ENCODE results near the gene EIF1. TPM values are rescaled to one million over a fixed set of nuclear protein-coding genes. Genes with fewer than 3 reads are reported as not detected.

Gene EIF1
- total and polyA plus RNA-seq, 2 of the 8 experiments (the other 6 are each of a cell fraction or from before 2014, with no cell fraction given): 175 to 539 TPM

DNA sequence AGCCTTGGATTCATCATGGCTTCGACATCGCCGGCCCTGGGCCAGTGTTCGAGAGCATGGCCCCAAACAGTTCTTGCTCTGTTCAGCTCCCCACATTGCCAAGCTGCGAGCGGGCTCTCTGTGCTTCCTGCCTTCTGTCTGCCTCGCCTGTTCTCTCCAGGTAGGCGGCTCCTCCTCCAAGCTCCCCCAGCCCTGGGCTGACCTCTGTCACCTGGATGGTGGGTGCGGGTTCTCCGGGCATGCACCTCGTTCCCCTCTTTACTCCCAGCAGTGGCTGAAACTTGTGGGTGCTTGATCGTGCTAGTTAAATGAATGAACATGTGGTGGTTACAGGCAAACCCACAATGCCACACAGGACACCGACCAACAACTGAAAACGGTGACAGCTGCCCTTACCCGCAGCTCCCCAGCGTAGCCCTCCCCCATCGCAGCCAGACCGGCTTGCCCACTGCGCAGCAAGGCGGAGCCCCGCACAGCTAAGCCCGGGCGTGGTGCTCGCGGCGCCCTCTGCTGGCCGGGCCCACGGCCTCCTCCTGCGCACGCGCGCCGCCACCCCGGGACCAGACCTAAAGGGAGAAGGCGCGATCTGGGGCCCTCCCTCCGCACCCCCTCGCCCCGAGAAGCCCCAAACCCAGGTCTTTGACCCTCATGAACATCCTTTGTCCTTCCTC lies 23.0 kb upstream of the EIF1 start (continued):
- no peak for TF ChIP-seq FOSL1 (IDR thresholded peaks at IDR 0.05; ENCODE audit: insufficient read depth, low read depth, low read length)
- no peak for TF ChIP-seq SIRT6 (IDR thresholded peaks at IDR 0.05; ENCODE audit: low read length)
- no peak for TF ChIP-seq PHF8 (conservative IDR thresholded peaks at IDR 0.05; ENCODE audit: low read depth, low read length)
- TF ChIP-seq TBP (IDR thresholded peaks at IDR 0.05; ENCODE audit: low read depth, low read length): no peak
- TF ChIP-seq, protein P1, sequence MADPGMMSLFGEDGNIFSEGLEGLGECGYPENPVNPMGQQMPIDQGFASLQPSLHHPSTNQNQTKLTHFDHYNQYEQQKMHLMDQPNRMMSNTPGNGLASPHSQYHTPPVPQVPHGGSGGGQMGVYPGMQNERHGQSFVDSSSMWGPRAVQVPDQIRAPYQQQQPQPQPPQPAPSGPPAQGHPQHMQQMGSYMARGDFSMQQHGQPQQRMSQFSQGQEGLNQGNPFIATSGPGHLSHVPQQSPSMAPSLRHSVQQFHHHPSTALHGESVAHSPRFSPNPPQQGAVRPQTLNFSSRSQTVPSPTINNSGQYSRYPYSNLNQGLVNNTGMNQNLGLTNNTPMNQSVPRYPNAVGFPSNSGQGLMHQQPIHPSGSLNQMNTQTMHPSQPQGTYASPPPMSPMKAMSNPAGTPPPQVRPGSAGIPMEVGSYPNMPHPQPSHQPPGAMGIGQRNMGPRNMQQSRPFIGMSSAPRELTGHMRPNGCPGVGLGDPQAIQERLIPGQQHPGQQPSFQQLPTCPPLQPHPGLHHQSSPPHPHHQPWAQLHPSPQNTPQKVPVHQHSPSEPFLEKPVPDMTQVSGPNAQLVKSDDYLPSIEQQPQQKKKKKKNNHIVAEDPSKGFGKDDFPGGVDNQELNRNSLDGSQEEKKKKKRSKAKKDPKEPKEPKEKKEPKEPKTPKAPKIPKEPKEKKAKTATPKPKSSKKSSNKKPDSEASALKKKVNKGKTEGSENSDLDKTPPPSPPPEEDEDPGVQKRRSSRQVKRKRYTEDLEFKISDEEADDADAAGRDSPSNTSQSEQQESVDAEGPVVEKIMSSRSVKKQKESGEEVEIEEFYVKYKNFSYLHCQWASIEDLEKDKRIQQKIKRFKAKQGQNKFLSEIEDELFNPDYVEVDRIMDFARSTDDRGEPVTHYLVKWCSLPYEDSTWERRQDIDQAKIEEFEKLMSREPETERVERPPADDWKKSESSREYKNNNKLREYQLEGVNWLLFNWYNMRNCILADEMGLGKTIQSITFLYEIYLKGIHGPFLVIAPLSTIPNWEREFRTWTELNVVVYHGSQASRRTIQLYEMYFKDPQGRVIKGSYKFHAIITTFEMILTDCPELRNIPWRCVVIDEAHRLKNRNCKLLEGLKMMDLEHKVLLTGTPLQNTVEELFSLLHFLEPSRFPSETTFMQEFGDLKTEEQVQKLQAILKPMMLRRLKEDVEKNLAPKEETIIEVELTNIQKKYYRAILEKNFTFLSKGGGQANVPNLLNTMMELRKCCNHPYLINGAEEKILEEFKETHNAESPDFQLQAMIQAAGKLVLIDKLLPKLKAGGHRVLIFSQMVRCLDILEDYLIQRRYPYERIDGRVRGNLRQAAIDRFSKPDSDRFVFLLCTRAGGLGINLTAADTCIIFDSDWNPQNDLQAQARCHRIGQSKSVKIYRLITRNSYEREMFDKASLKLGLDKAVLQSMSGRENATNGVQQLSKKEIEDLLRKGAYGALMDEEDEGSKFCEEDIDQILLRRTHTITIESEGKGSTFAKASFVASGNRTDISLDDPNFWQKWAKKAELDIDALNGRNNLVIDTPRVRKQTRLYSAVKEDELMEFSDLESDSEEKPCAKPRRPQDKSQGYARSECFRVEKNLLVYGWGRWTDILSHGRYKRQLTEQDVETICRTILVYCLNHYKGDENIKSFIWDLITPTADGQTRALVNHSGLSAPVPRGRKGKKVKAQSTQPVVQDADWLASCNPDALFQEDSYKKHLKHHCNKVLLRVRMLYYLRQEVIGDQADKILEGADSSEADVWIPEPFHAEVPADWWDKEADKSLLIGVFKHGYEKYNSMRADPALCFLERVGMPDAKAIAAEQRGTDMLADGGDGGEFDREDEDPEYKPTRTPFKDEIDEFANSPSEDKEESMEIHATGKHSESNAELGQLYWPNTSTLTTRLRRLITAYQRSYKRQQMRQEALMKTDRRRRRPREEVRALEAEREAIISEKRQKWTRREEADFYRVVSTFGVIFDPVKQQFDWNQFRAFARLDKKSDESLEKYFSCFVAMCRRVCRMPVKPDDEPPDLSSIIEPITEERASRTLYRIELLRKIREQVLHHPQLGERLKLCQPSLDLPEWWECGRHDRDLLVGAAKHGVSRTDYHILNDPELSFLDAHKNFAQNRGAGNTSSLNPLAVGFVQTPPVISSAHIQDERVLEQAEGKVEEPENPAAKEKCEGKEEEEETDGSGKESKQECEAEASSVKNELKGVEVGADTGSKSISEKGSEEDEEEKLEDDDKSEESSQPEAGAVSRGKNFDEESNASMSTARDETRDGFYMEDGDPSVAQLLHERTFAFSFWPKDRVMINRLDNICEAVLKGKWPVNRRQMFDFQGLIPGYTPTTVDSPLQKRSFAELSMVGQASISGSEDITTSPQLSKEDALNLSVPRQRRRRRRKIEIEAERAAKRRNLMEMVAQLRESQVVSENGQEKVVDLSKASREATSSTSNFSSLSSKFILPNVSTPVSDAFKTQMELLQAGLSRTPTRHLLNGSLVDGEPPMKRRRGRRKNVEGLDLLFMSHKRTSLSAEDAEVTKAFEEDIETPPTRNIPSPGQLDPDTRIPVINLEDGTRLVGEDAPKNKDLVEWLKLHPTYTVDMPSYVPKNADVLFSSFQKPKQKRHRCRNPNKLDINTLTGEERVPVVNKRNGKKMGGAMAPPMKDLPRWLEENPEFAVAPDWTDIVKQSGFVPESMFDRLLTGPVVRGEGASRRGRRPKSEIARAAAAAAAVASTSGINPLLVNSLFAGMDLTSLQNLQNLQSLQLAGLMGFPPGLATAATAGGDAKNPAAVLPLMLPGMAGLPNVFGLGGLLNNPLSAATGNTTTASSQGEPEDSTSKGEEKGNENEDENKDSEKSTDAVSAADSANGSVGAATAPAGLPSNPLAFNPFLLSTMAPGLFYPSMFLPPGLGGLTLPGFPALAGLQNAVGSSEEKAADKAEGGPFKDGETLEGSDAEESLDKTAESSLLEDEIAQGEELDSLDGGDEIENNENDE (IDR thresholded peaks at IDR 0.05; ENCODE audit: insufficient replicate concordance, low read length): no peak
- TF ChIP-seq CHD2 (IDR thresholded peaks at IDR 0.05; ENCODE audit: low read length): no peak
